NOMO-1 (cell line): ENCODE data around the gene FAM20B.
"Not testable (repeated sequence)": the region's sequence is repeated elsewhere in the genome, so short reads cannot be mapped to it uniquely, and the experiment has no call there.

Experiments used
- DNase-seq, 2 experiments: peaks; one replicate each; lab custom pipeline; 2025; ENCODE audit not compliant: unreplicated experiment in 2 of 2; lab: John Stamatoyannopoulos, UW

The FAM20B gene

GRCh38 chr1:179023946-179024650 lies 1.6 kb upstream of the FAM20B start:
- DNase-seq: no peak

GRCh38 chr1:179025975-179026812 lies 500 bp downstream of the FAM20B start:
- peak; percentile 51 to 63 for DNase-seq

- DNase-seq: no peak
These were observed 1.3 kb downstream of the FAM20B start for GRCh38 chr1:179026813-179027669.

- no peak for DNase-seq
These were observed 3.6 kb downstream of the FAM20B start for GRCh38 chr1:179029321-179029759.

- DNase-seq: no peak
These were observed 4.4 kb downstream of the FAM20B start for GRCh38 chr1:179030130-179030529.

- no peak for DNase-seq
These were observed 5.0 kb downstream of the FAM20B start for GRCh38 chr1:179030683-179031082.

GRCh38 chr1:179031284-179031683 lies 5.6 kb downstream of the FAM20B start:
- DNase-seq: no peak

GRCh38 chr1:179031855-179032513 lies 6.3 kb downstream of the FAM20B start:
- DNase-seq: no peak

- peak in 1 of 2 experiments; percentile 68 for DNase-seq
These were observed 9.0 kb downstream of the FAM20B start for GRCh38 chr1:179034720-179035119.

- peak in 1 of 2 experiments; percentile 14 for DNase-seq
These were observed 11.3 kb downstream of the FAM20B start for GRCh38 chr1:179036844-179037465.

- DNase-seq: peak in 1 of 2 experiments; percentile 36
These were observed 13.0 kb downstream of the FAM20B start for GRCh38 chr1:179038528-179039281.

- DNase-seq: not testable (repeated sequence)
These were observed 13.9 kb downstream of the FAM20B start for GRCh38 chr1:179039502-179040174.

- DNase-seq: not testable (repeated sequence)
These were observed 14.5 kb downstream of the FAM20B start for GRCh38 chr1:179040175-179040551.

GRCh38 chr1:179042087-179042486 lies 16.4 kb downstream of the FAM20B start:
- no peak for DNase-seq

- DNase-seq: no peak
These were observed 17.0 kb downstream of the FAM20B start for GRCh38 chr1:179042700-179043099.

GRCh38 chr1:179043266-179043665 lies 17.6 kb downstream of the FAM20B start:
- no peak for DNase-seq

GRCh38 chr1:179043907-179044306 lies 18.2 kb downstream of the FAM20B start:
- DNase-seq: no peak

GRCh38 chr1:179046808-179047635 lies 21.3 kb downstream of the FAM20B start:
- no peak for DNase-seq
